ENCODE results near the gene APOBEC4.
"Not testable (repeated sequence)": the region's sequence is repeated elsewhere in the genome, so short reads cannot be mapped to it uniquely, and the experiment has no call there.

- TF ChIP-seq CTCF (IDR thresholded peaks at IDR 0.05); POLR2AphosphoS5 (IDR thresholded peaks at IDR 0.05; ENCODE audit: low read depth, low read length); REST (IDR thresholded peaks at IDR 0.05; ENCODE audit: insufficient read depth in 1 of 2, low read depth in 2 of 2, low read length in 1 of 2): not testable (repeated sequence)
Observed at GRCh38 chr1:183612975-183613374, 40.1 kb downstream of the APOBEC4 start.

Measured in Panc1 (cell line).